ENCODE data around the gene PRRT4.

PRRT4 gene

DNA sequence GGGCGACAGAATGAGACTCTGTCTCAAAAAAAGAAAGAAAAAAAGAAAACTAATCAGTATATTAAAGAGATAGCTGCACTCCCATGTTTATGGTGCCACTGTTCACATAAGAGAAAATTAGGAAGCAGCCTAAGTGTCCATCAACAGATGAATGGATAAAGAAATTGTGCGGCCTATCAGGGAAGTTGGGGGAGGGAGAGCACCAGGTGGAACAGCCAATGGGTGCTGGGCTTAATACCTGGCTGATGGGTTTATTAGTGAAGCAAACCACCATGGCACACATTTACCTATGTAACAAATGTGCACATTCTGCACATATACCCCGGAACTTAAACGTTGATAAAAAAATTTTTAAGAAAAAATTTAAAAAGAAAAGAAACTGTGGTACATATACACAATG lies 9.0 kb upstream of the PRRT4 start:
- no peak for DNase-seq

- DNase-seq = no peak
Observed at GRCh38 chr7:128366986-128367385, 5.5 kb upstream of the PRRT4 start.

DNA sequence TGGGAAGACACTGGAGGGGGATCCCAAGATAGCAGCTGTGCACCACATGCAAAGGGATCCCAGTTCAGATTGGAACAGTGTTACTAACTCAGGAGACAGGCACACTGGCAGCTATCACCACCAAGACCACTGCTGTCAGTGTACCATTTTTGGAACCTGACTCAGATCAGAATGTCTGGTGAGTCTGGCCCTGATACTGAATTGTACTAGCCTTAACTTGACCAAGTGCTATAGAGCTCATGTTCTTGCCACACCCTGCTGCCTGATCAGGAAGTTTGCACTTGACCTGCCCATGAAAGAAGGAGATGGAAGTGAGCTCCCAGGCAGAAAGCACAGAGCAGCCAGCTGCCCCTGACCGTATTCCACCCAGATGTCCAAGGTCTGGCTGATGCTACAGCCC lies 4.8 kb upstream of the PRRT4 start:
- no peak for DNase-seq

DNA sequence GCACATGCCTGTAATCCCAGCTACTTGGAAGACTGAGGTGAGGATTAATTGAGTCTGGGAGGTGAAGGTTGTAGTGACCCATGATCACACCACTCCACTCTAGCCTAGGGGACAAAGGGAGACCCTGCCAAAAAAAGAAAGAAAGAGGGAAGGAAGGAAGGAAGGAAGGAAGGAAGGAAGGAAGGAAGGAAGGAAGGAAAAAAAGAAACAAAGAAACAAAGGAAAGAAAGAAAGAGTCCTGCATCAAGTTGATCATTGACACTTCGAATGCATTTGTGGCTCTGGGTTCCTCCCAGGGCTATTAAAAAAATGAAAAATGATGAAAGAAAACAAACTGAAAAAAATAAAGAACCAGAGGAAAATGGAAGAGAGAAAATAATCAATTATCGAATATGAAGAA lies 3.9 kb upstream of the PRRT4 start:
- DNase-seq = no peak

DNA sequence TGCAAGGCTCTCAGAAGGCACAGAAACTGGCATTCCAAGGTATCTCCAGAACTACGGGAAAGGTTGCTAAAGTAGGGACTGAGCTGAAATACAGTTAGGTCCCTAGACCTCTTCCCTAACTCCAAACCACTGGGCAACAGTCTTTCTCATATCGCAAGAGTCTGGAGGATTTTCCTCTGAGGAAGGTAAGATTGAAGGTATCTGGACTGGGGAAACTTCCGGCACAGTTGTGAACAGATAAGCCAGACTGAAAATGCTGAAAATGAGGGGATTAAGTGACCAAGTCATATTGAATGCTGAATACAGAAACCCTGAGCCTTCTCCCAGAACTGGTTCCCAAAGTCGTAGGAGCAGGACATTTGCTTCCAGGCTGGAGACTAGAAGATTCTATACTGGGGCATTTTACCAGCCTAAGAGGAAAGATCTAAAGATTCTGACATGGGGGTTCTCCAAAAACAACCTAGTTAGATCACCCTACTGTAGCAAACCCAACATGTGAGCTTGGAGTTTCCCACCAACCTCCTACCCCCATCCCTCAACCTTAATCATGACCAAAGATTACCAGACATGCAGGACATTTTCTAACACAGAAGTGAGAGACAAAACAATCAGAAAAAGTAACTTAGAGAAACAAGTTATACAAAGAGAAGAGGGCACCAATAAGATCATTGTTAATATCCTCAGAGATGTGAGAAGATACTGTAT lies 2.8 kb upstream of the PRRT4 start:
- DNase-seq = no peak

DNA sequence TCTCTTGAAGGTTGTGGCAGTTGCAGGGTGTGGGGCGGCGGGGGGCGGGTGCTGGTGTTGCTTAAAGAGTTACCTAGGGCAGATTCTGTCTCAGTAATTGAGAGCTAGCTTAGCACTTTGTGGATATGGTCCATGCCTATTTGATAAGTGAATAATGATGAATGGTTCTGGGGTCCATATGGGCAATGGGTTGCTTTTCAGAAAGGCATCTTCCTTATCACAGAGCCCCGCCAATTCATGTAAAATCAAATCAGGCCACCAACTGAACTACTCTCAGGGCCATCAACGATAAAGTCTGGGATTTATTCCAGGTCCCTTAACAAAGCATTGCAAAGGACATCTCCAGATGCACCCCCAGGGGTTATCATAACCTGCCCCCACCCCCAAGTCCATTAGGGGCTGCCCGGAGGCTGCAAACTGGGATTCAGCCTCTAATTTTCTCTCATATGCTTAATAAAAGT lies 1.8 kb upstream of the PRRT4 start:
- no peak for DNase-seq

- DNase-seq = no peak
Observed at GRCh38 chr7:128362670-128363069, 1.2 kb upstream of the PRRT4 start.

GRCh38 chr7:128360359-128360678 lies 1.2 kb downstream of the PRRT4 start:
- DNase-seq = no peak

DNA sequence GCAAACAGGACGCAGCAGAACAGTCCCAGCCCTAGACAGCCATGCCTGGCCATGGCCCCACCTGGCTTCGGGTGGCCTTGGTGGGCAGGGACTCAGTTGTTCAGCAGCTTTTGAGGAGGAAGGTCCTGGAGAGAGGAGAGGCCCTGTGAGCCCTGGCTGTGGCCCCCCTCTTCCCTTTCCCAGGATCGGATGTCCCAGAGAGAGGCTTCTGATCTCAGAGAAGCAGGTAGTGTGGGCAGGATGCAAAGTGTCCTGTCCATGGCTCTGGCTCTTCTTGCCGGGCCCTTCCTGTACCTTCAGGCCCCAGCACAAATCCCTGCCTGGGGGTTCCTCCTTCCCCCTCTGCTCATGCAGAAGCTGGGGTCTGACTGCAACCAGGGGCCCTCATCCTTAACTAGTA lies 1.6 kb downstream of the PRRT4 start:
- DNase-seq = no peak

DNA sequence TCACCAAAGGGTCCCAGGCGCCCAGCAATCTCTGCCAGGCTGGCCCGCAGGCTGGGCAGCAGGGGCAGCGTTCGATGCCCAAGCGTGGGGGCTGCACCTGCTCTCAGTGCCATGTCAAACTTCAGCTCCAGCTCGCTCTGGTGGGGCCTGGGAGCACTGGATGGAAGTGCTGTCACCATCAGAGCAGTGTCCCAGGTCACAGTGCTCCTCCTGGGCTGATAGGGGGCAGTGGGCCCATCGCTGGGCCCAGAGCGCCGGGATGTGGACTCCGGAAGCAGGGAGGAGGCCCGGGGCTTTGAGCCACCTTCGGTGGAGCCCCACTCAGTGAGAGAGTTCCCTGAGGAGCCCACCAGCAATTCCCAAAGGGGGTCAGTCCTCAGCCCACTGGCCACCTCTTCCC lies 2.2 kb downstream of the PRRT4 start:
- DNase-seq = no peak

GRCh38 chr7:128358233-128358632 lies 3.3 kb downstream of the PRRT4 start:
- DNase-seq = no peak

DNA sequence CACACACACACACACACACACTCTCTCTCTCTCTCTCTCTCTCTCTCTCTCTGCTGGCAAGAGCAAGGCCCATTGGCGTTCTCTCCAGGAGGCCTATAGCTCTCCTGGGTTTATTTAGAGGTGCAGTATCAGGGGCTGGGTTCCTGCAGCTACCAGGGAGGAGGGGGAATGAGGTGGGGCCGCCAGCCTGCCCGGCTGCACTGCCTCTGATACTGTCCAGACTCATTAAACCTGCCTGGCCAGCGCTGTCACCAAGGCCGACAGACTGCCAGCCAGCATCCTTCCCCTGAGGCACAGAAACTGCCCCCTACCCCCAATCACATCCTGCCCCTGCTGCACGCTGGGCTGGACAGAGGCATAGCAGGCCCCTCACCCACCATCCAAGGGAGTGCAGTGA lies 4.3 kb downstream of the PRRT4 start:
- no peak for DNase-seq

DNA sequence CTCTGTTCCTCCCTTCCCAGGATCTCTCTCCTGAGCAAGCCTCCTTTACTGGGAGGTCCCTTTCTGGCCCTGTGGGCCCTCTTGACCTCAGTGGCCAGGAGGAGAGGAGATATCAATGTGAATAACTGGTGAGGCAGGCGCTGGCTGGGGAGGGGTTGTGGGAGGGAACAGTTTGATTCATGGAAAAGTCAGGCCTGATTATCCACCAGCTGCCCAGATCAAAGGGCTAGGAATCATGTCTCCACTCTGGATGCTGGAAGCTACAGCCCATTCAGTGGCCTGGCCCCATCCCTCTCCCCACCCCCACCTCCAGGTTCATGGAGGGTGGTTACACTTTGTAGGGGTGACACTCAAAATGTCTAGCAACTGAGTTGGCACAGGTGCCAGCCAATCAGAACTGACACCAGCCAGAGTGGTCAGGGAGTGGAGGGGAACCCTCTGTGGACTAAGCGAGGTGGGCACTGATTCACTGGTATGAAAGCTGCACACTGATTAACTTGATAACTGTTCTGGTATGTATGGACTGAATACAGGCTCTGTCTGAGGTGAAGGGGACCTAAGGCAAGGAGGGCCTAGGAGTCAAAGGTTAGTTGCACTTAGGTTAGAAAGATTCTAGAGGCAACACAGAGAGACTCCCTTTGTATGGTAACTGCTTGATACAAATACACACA lies 4.8 kb downstream of the PRRT4 start:
- no peak for DNase-seq

DNA sequence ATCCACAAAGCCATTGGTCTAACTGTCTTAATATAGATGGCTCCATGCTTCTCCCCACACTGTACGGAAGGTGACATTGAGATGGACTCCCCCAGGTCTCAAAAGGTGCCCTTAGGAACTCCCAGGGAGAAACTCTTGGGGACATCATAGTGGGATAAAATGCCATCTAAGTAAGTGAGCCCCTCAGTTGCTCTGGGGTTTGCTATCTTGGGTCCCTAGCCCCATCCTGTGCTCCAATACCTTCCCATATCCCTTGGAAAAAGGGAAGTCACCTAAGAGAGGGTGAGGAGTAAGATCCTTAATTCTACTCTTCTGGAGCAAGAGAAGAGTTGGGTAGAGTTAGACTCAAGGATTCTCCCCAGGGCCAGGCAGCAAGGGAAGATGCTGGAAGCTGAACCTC lies 7.9 kb downstream of the PRRT4 start:
- DNase-seq = no peak

- no peak for DNase-seq
Observed at GRCh38 chr7:128353189-128353588, 8.3 kb downstream of the PRRT4 start.

- no peak for DNase-seq
Observed at GRCh38 chr7:128352636-128353035, 8.9 kb downstream of the PRRT4 start.

GRCh38 chr7:128352153-128352537 lies 9.3 kb downstream of the PRRT4 start:
- DNase-seq = peak; percentile 28

DNA sequence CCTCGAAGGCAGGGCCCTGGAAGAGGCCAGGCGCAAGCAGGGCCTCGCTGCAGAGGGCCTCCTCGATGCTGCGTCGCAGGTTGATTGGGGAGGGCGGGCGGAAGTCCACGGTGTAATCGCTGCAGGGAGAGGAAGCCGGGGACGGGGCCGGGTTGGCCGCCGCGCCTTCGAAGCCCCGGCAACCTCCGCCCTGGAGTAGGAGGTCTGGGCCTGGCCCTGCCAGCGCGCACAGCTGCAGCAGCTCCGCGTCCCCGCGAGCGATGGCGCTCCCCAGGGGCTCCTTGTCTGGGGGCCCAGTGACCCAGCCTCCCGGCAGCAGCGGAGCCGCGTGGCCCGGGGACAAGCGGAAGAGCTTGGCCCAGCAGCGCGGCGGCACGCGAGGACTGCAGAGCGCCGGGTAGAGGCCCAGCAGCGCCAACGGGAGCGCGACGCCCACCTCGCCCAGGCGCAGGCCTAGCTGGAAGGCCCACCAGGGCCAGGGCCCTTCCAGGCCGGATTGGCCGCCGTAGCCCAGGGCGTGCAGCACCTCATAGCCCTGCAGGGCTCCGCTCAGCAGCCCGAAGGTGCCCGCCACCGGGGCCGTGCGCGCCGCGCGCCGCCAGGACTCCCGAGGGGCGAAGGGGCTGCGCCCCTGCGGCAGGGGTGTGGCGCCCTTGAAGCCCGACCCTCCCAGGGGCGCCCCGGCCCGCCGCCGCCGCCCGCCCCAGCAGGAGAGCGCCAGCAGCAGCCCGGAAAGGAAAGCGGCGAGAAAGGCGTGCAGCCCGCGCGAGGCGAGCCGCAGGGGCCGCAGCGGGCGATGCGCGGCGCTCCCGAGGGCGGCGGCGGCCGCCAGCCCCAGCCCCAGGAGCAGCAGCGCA lies 10.0 kb downstream of the PRRT4 start:
- no peak for DNase-seq

DNA sequence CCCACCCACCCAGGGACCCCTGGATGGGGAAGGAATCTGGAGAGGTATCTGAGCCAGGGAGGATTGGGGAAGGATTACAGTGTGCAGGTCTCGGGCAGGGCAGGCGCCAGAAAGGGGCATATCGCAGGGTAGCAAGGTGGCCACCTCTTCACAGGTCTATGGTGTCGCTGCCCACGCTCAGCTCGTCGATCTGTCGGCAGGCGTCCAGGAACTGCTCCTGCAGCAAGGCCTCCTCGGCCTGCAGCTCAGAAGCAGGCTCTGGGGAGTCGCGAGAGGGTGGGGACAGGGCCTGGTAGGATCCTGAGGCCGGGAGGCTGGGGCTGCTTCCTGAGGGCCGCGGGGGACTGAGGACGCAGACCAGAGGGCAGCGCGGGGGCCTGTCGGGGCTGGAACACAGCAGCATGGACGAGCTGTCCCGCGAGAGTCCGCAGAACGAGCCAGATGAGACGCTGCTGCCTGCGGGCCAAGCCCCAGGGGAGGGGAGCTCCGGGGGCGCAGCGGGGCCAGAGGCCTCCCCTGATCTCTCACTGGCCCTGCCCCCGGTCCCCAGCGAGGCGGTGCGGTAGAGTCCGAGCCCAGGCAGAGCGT lies 10.7 kb downstream of the PRRT4 start:
- DNase-seq = no peak

DNA sequence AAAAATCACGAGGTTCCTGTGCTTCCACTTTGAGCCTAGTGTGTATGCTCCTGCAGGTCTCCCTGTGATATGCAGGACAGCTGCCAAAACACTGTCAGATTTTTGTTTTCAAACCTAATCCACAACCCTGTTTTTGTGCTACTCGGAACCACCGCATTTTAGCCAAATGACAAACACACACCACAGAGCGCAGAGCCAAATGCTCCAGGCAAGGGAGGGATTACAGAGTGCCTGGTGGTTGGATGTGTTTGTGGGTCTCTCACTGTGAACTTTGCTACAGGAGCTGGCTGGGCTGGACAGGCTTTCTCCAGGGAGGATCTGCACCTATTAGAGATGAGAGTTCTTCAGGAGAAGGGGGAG lies 12.0 kb downstream of the PRRT4 start:
- DNase-seq = no peak

DNA sequence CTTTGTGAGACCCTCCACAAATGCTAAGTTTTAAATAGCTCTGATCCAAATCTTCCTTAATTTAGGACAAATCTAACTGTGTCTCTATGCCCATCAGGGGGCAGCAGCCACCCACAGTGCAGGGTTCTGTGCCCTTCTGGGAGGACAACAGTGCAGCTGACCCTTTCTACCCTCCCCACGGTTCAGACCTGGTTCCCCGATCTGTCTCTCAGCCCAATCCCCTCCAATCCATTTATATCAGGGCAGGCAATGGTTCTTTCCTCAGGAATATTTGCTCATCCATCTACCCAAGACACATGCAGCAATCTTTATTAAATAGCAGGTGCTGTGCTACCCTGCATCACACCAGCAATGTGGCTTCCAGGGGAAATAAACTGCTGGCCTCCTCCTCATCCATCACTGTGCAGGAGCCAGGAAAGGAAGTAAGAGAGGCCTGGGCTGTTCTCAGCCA lies 13.8 kb downstream of the PRRT4 start:
- DNase-seq = peak; percentile 20

GRCh38 chr7:128344431-128344774 lies 17.1 kb downstream of the PRRT4 start:
- DNase-seq = no peak

- DNase-seq = peak; percentile 84
Observed at GRCh38 chr7:128343554-128344430, 17.7 kb downstream of the PRRT4 start, which contains the start of gene RBM28. RBM28 (minus strand) TSS chr7:128343908; CDS start chr7:128343793, 115 bp downstream.
